ENCODE measurements around the gene LDLRAD4. TPM values are rescaled to one million over a fixed set of nuclear protein-coding genes. Genes with fewer than 3 reads are reported as not detected.

Gene LDLRAD4
- total RNA-seq, 1 donor from 2014 or later: 1.4 TPM

GRCh38 chr18:13233787-13234783 is 15.5 kb downstream of the LDLRAD4 start:
- H3K4me1 Mint-ChIP-seq: peaks cover 8% of the 10 kb centered on the region
- H3K4me3 Mint-ChIP-seq: no peak overlapping the region
- TF ChIP-seq CTCF (conservative IDR thresholded peaks at IDR 0.05): no peak
- no peaks in the 10 kb centered on the region for H3K27me3 Mint-ChIP-seq (ENCODE audit: low read depth)
- H3K9me3 Mint-ChIP-seq: no peaks in the 10 kb centered on the region
- H3K27ac Mint-ChIP-seq (ENCODE audit: unreplicated experiment): no peak overlapping the region
- DNase-seq (ENCODE audit: low read depth, low spot score): no peak
- H3K36me3 Mint-ChIP-seq (ENCODE audit: low read depth): no peaks in the 10 kb centered on the region

GRCh38 chr18:13235421-13235831 is 16.9 kb downstream of the LDLRAD4 start:
- no peak overlapping the region for H3K27ac Mint-ChIP-seq (ENCODE audit: unreplicated experiment)
- H3K4me3 Mint-ChIP-seq: no peak overlapping the region
- TF ChIP-seq CTCF (conservative IDR thresholded peaks at IDR 0.05): no peak
- no peak for DNase-seq (ENCODE audit: low read depth, low spot score)
- H3K27me3 Mint-ChIP-seq (ENCODE audit: low read depth): no peaks in the 10 kb centered on the region
- no peaks in the 10 kb centered on the region for H3K36me3 Mint-ChIP-seq (ENCODE audit: low read depth)
- H3K9me3 Mint-ChIP-seq: no peaks in the 10 kb centered on the region
- H3K4me1 Mint-ChIP-seq: peaks cover 12% of the 10 kb centered on the region

- Mint-ChIP-seq H3K9me3 (no peaks in the 10 kb centered on the region), H3K4me3 (no peak overlapping the region), H3K36me3 (ENCODE audit: low read depth) (no peaks in the 10 kb centered on the region), H3K27me3 (ENCODE audit: low read depth) (no peaks in the 10 kb centered on the region), H3K4me1 (peaks cover 12% of the 10 kb centered on the region), H3K27ac (ENCODE audit: unreplicated experiment) (no peak overlapping the region)
- DNase-seq (ENCODE audit: low read depth, low spot score): no peak
- TF ChIP-seq CTCF (conservative IDR thresholded peaks at IDR 0.05): no peak
These were observed 17.4 kb downstream of the LDLRAD4 start for GRCh38 chr18:13235981-13236380.

GRCh38 chr18:13236411-13236810 is 17.9 kb downstream of the LDLRAD4 start:
- Mint-ChIP-seq H3K9me3 (no peaks in the 10 kb centered on the region), H3K4me1 (peaks cover 12% of the 10 kb centered on the region), H3K36me3 (ENCODE audit: low read depth) (no peaks in the 10 kb centered on the region), H3K4me3 (no peak overlapping the region), H3K27ac (ENCODE audit: unreplicated experiment) (no peak overlapping the region), H3K27me3 (ENCODE audit: low read depth) (no peaks in the 10 kb centered on the region)
- no peak for DNase-seq (ENCODE audit: low read depth, low spot score)
- TF ChIP-seq CTCF (conservative IDR thresholded peaks at IDR 0.05): no peak

- TF ChIP-seq CTCF (conservative IDR thresholded peaks at IDR 0.05): no peak
- H3K4me1 Mint-ChIP-seq: peaks cover 12% of the 10 kb centered on the region
- H3K27ac Mint-ChIP-seq (ENCODE audit: unreplicated experiment): no peak overlapping the region
- no peaks in the 10 kb centered on the region for H3K36me3 Mint-ChIP-seq (ENCODE audit: low read depth)
- no peaks in the 10 kb centered on the region for H3K9me3 Mint-ChIP-seq
- no peak for DNase-seq (ENCODE audit: low read depth, low spot score)
- no peaks in the 10 kb centered on the region for H3K27me3 Mint-ChIP-seq (ENCODE audit: low read depth)
- H3K4me3 Mint-ChIP-seq: no peak overlapping the region
These were observed 18.5 kb downstream of the LDLRAD4 start for GRCh38 chr18:13237073-13237472.

Measured in neural crest cell (in vitro differentiated cells).